Measurements from ENCODE around the gene ASTN1.

- TF ChIP-seq SUZ12 (IDR thresholded peaks at IDR 0.05; ENCODE audit: extremely low read depth, insufficient read depth, insufficient read length) (no peak), ZNF274 (IDR thresholded peaks at IDR 0.05; ENCODE audit: low read depth, low read length) (no peak)
Measured at GRCh38 chr1:176994931-176995596, 169.4 kb downstream of the ASTN1 start.

Data from NT2/D1 (cell line).